ENCODE measurements around the gene AK4. TPM values are rescaled to one million over a fixed set of nuclear protein-coding genes. Genes with fewer than 3 reads are reported as not detected.

Gene AK4
- total RNA-seq, 3 donors from 2014 or later (not counting 1 experiment from before 2014, with no cell fraction given): 0.32 to 1.6 (median 0.75) TPM

- 89% methylated on average over 2 of the region's 4 CpGs for WGBS (ENCODE audit: insufficient coverage)
- intact Hi-C loops (cut with micrococcal nuclease): no loop called here
- no peaks in the 10 kb centered on the region for H3K9me3 Mint-ChIP-seq
- no peak for TF ChIP-seq CTCF (IDR thresholded peaks at IDR 0.05)
- DNase-seq (no peak), ATAC-seq (no peak)
- Histone ChIP-seq H3K27me3 (ENCODE audit: control insufficient read depth, insufficient read depth, low read length) (no peaks in the 10 kb centered on the region), H3K36me3 (ENCODE audit: control insufficient read depth, insufficient read depth, low read length) (no peaks in the 10 kb centered on the region), H3K9me3 (ENCODE audit: control insufficient read depth, insufficient read depth, low read length) (no peaks in the 10 kb centered on the region), H3K4me3 (ENCODE audit: low read length) (no peak overlapping the region), H3K27ac (ENCODE audit: low read length) (no peak overlapping the region), H3K4me1 (ENCODE audit: control insufficient read depth, insufficient read depth, low read length) (no peaks in the 10 kb centered on the region)
- H3K27ac Mint-ChIP-seq: no peak overlapping the region
- no peaks in the 10 kb centered on the region for H3K36me3 Mint-ChIP-seq
- peaks cover 7 to 11% of the 10 kb centered on the region in 2 donors for H3K27me3 Mint-ChIP-seq (ENCODE audit: low read depth in 2 of 2)
- no peaks in the 10 kb centered on the region for H3K4me1 Mint-ChIP-seq
- H3K4me3 Mint-ChIP-seq: no peak overlapping the region
These were observed 39.9 kb upstream of the AK4 start for GRCh38 chr1:65108025-65108642.

GRCh38 chr1:65109487-65109886, 38.5 kb upstream of the AK4 start:
- Histone ChIP-seq H3K4me1 (ENCODE audit: control insufficient read depth, insufficient read depth, low read length) (no peaks in the 10 kb centered on the region), H3K27me3 (ENCODE audit: control insufficient read depth, insufficient read depth, low read length) (no peaks in the 10 kb centered on the region), H3K4me3 (ENCODE audit: low read length) (no peak overlapping the region), H3K36me3 (ENCODE audit: control insufficient read depth, insufficient read depth, low read length) (no peaks in the 10 kb centered on the region), H3K9me3 (ENCODE audit: control insufficient read depth, insufficient read depth, low read length) (no peaks in the 10 kb centered on the region), H3K27ac (ENCODE audit: low read length) (no peak overlapping the region)
- ATAC-seq (no peak), DNase-seq (no peak)
- WGBS (ENCODE audit: insufficient coverage): 94% methylated on average over 4 of the region's 4 CpGs
- intact Hi-C loops (cut with micrococcal nuclease): no loop called here
- H3K4me1 Mint-ChIP-seq: no peaks in the 10 kb centered on the region
- H3K4me3 Mint-ChIP-seq: no peak overlapping the region
- no peak for TF ChIP-seq CTCF (IDR thresholded peaks at IDR 0.05)
- H3K9me3 Mint-ChIP-seq: no peaks in the 10 kb centered on the region
- H3K36me3 Mint-ChIP-seq: no peaks in the 10 kb centered on the region
- peaks cover 7 to 14% of the 10 kb centered on the region in 2 donors for H3K27me3 Mint-ChIP-seq (ENCODE audit: low read depth in 2 of 2)
- H3K27ac Mint-ChIP-seq: no peak overlapping the region

- Mint-ChIP-seq H3K27me3 (ENCODE audit: low read depth in 2 of 2) (peaks cover 7 to 9% of the 10 kb centered on the region in 2 donors), H3K4me1 (no peaks in the 10 kb centered on the region), H3K36me3 (no peaks in the 10 kb centered on the region), H3K9me3 (no peaks in the 10 kb centered on the region), H3K4me3 (no peak overlapping the region), H3K27ac (no peak overlapping the region)
- no peak for DNase-seq
- Histone ChIP-seq H3K27me3 (ENCODE audit: control insufficient read depth, insufficient read depth, low read length) (no peaks in the 10 kb centered on the region), H3K9me3 (ENCODE audit: control insufficient read depth, insufficient read depth, low read length) (no peaks in the 10 kb centered on the region), H3K4me3 (ENCODE audit: low read length) (no peak overlapping the region), H3K36me3 (ENCODE audit: control insufficient read depth, insufficient read depth, low read length) (no peaks in the 10 kb centered on the region), H3K27ac (ENCODE audit: low read length) (no peak overlapping the region), H3K4me1 (ENCODE audit: control insufficient read depth, insufficient read depth, low read length) (no peaks in the 10 kb centered on the region)
- TF ChIP-seq CTCF (IDR thresholded peaks at IDR 0.05): no peak
- 40% methylated on average over 3 of the region's 3 CpGs for WGBS (ENCODE audit: insufficient coverage)
- intact Hi-C loops (cut with micrococcal nuclease): no loop called here
- ATAC-seq: no peak
These were observed 35.2 kb upstream of the AK4 start for GRCh38 chr1:65112811-65113210.

GRCh38 chr1:65113298-65113697, 34.7 kb upstream of the AK4 start:
- DNase-seq: no peak
- no peaks in the 10 kb centered on the region for H3K9me3 Mint-ChIP-seq
- ATAC-seq: no peak
- no peaks in the 10 kb centered on the region for H3K4me1 ChIP-seq (ENCODE audit: control insufficient read depth, insufficient read depth, low read length)
- 0% methylated on average over 1 of the region's 2 CpGs for WGBS (ENCODE audit: insufficient coverage)
- no peaks in the 10 kb centered on the region for H3K4me1 Mint-ChIP-seq
- H3K9me3 ChIP-seq (ENCODE audit: control insufficient read depth, insufficient read depth, low read length): no peaks in the 10 kb centered on the region
- intact Hi-C loops (cut with micrococcal nuclease): no loop called here
- no peak overlapping the region for H3K27ac ChIP-seq (ENCODE audit: low read length)
- peaks cover 7 to 8% of the 10 kb centered on the region in 2 donors for H3K27me3 Mint-ChIP-seq (ENCODE audit: low read depth in 2 of 2)
- no peaks in the 10 kb centered on the region for H3K36me3 ChIP-seq (ENCODE audit: control insufficient read depth, insufficient read depth, low read length)
- no peak overlapping the region for H3K27ac Mint-ChIP-seq
- no peaks in the 10 kb centered on the region for H3K36me3 Mint-ChIP-seq
- no peaks in the 10 kb centered on the region for H3K27me3 ChIP-seq (ENCODE audit: control insufficient read depth, insufficient read depth, low read length)
- H3K4me3 ChIP-seq (ENCODE audit: low read length): no peak overlapping the region
- H3K4me3 Mint-ChIP-seq: no peak overlapping the region
- no peak for TF ChIP-seq CTCF (IDR thresholded peaks at IDR 0.05)

All from natural killer cell (primary cell).